ENCODE results near the gene MMP14. TPM values are rescaled to one million over a fixed set of nuclear protein-coding genes. Genes with fewer than 3 reads are reported as not detected.

MMP14 gene
- total RNA-seq, 1 experiment from 2014 or later, result 10.5 TPM

GRCh38 chr14:22892488-22892887, 56.1 kb downstream of the MMP14 start:
- no peaks in the 10 kb centered on the region for H3K27me3 Mint-ChIP-seq (ENCODE audit: unreplicated experiment)
- CTCF ChIA-PET, result interaction anchor here (0.6 kb wide), 1 partner anchor 19 kb away, joined by 3 read pairs; no protein-coding TSS in a partner anchor
- H3K36me3 Mint-ChIP-seq (ENCODE audit: insufficient read depth, unreplicated experiment), result peaks cover 2% of the 10 kb centered on the region
- no peaks in the 10 kb centered on the region for H3K9me3 Mint-ChIP-seq (ENCODE audit: low read depth, unreplicated experiment)
- DNase-seq, result no peak
- H3K27ac Mint-ChIP-seq (ENCODE audit: unreplicated experiment), result no peak overlapping the region
- intact Hi-C loops (cut with micrococcal nuclease; ENCODE audit: unreplicated experiment), result no loop called here
- TF ChIP-seq, protein P1, sequence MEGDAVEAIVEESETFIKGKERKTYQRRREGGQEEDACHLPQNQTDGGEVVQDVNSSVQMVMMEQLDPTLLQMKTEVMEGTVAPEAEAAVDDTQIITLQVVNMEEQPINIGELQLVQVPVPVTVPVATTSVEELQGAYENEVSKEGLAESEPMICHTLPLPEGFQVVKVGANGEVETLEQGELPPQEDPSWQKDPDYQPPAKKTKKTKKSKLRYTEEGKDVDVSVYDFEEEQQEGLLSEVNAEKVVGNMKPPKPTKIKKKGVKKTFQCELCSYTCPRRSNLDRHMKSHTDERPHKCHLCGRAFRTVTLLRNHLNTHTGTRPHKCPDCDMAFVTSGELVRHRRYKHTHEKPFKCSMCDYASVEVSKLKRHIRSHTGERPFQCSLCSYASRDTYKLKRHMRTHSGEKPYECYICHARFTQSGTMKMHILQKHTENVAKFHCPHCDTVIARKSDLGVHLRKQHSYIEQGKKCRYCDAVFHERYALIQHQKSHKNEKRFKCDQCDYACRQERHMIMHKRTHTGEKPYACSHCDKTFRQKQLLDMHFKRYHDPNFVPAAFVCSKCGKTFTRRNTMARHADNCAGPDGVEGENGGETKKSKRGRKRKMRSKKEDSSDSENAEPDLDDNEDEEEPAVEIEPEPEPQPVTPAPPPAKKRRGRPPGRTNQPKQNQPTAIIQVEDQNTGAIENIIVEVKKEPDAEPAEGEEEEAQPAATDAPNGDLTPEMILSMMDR (IDR thresholded peaks at IDR 0.05; ENCODE audit: unreplicated experiment), result no peak
- BruUV-seq (replicated peaks), result no TSS peak
- no peak overlapping the region for H3K4me3 Mint-ChIP-seq (ENCODE audit: low read depth, unreplicated experiment)
- peaks cover 10% of the 10 kb centered on the region for H3K4me1 Mint-ChIP-seq (ENCODE audit: low read depth, unreplicated experiment)

GRCh38 chr14:22893706-22894105, 57.3 kb downstream of the MMP14 start:
- Mint-ChIP-seq H3K9me3 (ENCODE audit: low read depth, unreplicated experiment) (no peaks in the 10 kb centered on the region), H3K4me3 (ENCODE audit: low read depth, unreplicated experiment) (no peak overlapping the region), H3K27ac (ENCODE audit: unreplicated experiment) (no peak overlapping the region), H3K36me3 (ENCODE audit: insufficient read depth, unreplicated experiment) (no peaks in the 10 kb centered on the region), H3K27me3 (ENCODE audit: unreplicated experiment) (no peaks in the 10 kb centered on the region), H3K4me1 (ENCODE audit: low read depth, unreplicated experiment) (peaks cover 10% of the 10 kb centered on the region)
- DNase-seq, result no peak
- intact Hi-C loops (cut with micrococcal nuclease; ENCODE audit: unreplicated experiment), result no loop called here
- BruUV-seq (replicated peaks), result no TSS peak
- CTCF ChIA-PET, result no interaction called here
- TF ChIP-seq, protein P1 (IDR thresholded peaks at IDR 0.05; ENCODE audit: unreplicated experiment), result no peak

- peaks cover under 1% of the 10 kb centered on the region for H3K4me1 Mint-ChIP-seq (ENCODE audit: low read depth, unreplicated experiment)
- no peak for DNase-seq
- H3K9me3 Mint-ChIP-seq (ENCODE audit: low read depth, unreplicated experiment), result no peaks in the 10 kb centered on the region
- no peak overlapping the region for H3K27ac Mint-ChIP-seq (ENCODE audit: unreplicated experiment)
- TF ChIP-seq, protein P1 (IDR thresholded peaks at IDR 0.05; ENCODE audit: unreplicated experiment), result no peak
- no TSS peak for BruUV-seq (replicated peaks)
- intact Hi-C loops (cut with micrococcal nuclease; ENCODE audit: unreplicated experiment), result no loop called here
- H3K27me3 Mint-ChIP-seq (ENCODE audit: unreplicated experiment), result no peaks in the 10 kb centered on the region
- CTCF ChIA-PET, result no interaction called here
- H3K36me3 Mint-ChIP-seq (ENCODE audit: insufficient read depth, unreplicated experiment), result peaks cover 4% of the 10 kb centered on the region
- H3K4me3 Mint-ChIP-seq (ENCODE audit: low read depth, unreplicated experiment), result no peak overlapping the region
Observed at GRCh38 chr14:22895402-22895801, 59.0 kb downstream of the MMP14 start.

DNA sequence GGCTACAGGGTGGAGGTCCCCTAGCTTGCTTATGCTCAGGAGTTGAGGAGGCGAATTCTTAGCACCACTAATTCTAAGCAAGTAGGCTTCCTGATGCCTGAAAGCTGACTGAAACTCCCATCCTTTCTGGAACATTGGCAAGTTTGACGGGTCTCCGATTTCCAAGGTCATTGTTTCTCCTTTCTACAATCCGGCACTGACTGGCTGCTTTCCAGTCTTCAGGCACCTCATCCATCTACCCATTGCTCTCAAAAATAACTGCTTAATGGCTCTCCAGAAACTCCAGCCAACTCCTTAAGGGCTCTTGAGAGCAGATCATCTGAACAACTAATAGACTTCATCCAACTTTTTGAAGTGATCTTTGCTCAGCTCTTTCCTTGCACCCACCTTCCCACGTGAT, 60.0 kb downstream of the MMP14 start:
- no peak for DNase-seq
- H3K9me3 Mint-ChIP-seq (ENCODE audit: low read depth, unreplicated experiment), result no peaks in the 10 kb centered on the region
- CTCF ChIA-PET, result interaction anchor here (0.5 to 1.3 kb wide), 4 partner anchors 66 to 211 kb away, joined by 3 read pairs; no protein-coding TSS in a partner anchor
- no peaks in the 10 kb centered on the region for H3K4me1 Mint-ChIP-seq (ENCODE audit: low read depth, unreplicated experiment)
- BruUV-seq (replicated peaks), result no TSS peak
- intact Hi-C loops (cut with micrococcal nuclease; ENCODE audit: unreplicated experiment), result no loop called here
- no peak overlapping the region for H3K27ac Mint-ChIP-seq (ENCODE audit: unreplicated experiment)
- TF ChIP-seq, protein P1 (IDR thresholded peaks at IDR 0.05; ENCODE audit: unreplicated experiment), result no peak
- no peaks in the 10 kb centered on the region for H3K27me3 Mint-ChIP-seq (ENCODE audit: unreplicated experiment)
- H3K4me3 Mint-ChIP-seq (ENCODE audit: low read depth, unreplicated experiment), result no peak overlapping the region
- H3K36me3 Mint-ChIP-seq (ENCODE audit: insufficient read depth, unreplicated experiment), result peaks cover 12% of the 10 kb centered on the region
